Stimulated activated CD4-positive, alpha-beta T cell treated with anti-CD3 and anti-CD28 coated beads, Interleukin-2, amount 100 ng/mL, for 4 hours (primary cell): Measurements from ENCODE around the gene XYLT1.

Source experiments
- DNase-seq: peaks from one replicate; pipeline ENCODE4 v3.0.0-alpha.2; 2020; ENCODE audit warnings: low read depth

The XYLT1 gene

DNA sequence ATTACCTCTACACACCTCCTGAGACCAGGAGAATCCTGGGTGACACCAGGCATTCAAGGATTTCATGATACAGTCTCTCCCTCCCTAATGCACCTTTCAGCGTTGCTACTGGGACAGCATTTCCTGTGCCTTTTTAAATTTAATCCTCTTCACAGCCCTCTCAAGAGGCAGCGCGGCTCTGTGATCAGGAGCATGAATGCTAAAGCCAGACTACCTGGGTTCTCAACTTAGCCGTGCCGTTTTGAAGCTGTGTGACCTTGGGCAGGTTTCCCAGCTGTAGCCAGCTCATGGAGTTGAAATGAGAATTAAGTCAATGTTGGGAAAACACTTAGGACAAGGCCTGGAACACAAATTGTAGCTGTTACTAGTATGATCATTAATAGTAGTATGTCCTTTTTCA, 191.8 kb downstream of the XYLT1 start:
- DNase-seq: no peak

DNA sequence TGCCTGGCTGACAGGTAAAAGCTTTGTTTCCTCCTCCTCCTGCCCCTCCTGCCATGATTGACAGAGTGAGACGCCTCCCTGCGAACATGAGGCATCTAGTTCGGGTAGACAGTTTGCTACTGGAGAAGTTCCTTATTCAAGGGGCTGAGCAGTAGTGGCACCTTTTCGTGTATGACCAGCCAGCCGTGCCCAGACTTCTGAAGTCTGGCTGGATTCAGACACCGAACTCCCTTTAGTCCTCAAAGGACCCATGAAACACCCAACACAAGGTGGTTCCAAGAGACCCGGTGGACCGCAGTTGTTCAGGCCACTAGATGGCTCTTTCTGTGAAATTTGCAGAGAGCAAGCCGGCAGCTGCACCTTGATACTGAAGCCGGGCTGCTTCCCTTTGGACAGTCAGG, 192.8 kb downstream of the XYLT1 start:
- no peak for DNase-seq

DNA sequence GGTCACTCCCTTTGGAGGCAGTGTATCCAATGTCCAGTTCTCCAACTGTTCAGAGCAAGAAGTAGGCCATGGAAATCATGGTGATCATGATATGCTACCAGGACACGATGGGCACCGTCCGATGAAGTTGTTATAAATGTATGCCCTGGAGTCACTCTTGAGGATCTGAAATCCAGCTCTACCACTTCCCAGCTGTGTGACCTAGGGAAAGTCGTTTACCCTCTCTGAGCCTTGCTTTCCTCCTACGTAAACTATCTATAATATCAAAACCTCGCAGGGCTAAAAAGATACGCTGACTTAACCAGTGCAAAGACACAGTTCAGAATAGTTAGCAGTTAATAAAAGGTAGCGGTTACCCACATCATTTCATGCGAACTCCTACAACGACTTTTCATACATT, 194.2 kb downstream of the XYLT1 start:
- DNase-seq: no peak

DNA sequence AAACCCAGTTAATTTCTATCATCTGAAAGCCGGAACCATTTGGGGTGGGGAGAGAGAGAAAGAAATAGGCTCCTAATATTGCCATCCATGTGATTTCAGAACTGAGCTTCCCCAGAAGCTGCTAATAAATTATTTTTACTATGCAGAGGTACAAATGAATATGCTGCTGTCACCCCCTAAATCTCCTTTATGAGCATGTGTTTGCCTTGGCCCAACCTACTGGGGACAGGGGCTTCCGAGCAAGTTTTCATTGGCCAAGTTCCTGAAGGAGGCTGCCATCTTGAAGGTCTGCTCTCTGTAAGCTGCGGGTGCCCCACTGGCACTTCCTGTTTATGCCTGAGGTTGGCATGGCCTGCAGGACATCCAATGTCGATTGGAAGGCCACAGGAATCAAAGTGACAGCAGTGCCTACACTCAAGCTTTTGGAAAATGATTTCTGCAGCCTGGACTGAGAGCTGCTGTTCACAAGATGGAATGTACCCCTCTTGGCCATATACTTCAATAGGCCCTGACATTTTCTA, 194.7 kb downstream of the XYLT1 start:
- no peak for DNase-seq

DNA sequence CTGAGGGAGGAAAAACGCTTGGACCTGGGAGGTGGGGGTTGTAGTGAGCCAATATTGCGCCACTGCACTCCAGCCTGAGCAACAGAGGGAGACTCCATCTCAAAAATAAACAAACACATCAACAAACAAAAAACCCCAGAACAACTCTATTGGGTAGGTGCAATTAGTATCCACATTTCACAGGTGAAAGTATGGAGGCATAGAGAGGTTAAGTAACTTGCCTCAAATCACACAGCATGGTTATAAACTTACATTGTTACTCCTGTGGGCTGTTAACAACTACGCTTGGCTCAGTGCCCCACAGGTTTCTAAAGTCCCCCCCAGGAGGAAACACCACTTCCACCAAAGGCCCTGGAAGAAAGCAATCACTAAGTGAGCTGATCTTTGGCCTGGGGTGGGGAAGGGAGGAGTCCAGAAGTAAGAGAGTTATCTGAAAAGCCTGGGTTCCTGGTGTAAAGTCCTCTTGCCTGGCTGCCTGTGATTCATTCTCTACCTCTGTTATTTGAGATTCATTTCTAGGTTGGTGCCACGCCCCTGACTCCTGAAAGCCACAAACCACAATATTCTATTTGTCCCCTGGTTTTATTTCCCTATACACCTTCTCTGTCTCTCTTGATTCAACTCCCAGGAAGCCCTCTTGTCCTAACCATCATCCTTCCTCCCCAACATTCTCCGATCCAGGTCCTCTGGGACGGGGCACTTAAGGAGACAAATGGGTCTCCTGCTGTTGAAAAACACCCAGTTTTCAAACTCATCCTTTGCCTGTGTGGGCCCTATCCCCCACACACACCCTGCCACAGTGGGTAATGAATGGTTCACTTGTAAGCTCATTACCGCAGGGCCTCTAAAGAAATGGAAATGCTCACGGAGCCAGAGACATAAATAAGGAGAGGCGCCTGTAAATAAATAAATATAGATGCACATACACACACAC, 195.4 kb downstream of the XYLT1 start:
- DNase-seq: no peak

DNA sequence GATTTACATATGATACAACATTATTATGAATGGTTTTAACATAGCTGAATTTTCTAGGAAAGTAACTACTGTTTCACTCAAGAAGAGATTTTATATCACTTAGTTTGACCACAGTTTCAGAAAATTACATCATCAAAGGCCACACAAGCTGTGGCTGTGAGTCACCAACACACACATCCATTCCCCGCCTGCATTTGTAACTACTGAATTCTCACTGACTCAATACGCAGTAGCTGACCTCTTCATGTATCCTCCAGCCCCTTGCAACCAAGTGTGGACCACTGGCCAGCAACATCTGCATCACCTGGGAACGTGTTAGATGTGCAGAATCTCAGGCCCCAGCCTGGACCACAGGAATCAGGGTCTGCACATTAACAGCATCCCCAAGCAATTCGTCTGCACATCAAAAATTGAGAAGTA, 197.6 kb downstream of the XYLT1 start:
- DNase-seq: peak; percentile 12

DNA sequence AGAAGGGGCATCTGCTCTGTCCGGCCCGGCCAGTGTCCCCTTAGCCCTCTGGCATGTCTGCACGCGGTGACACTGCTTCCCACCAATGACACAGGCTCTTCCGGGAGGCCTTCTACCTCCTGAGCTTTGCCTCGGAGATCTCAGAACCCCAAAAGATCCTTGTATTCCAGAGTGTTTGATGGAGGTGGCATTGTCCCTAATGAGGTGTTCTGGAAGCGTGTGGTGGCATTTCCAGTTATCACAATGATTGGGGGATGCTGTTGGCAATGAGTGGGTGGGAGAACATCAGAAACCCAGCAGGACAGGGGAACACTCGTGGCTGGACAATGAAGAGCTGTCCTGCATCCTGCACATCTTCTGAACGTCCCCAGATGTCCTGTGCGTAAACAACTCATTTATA, 198.0 kb downstream of the XYLT1 start:
- DNase-seq: no peak

DNA sequence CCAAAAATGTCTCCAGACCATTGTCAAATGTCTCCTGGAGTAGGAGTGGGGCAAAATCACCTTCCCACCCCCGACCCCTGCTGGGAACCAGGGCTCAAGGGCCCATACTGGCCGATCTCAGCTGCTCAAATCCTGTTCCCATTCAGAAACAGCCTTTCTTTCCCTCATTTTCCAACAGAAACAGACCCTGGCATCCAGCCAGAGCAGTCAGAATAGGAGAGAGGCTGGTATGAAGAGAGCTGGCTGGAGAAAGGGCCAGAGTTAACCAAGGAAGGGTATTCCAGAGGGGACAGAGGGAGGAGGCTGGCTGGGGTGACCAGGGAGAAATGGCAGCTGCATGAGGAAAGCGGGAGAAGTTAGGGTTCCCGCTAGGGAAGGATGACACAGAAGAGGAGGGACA, 199.1 kb downstream of the XYLT1 start:
- DNase-seq: no peak

DNA sequence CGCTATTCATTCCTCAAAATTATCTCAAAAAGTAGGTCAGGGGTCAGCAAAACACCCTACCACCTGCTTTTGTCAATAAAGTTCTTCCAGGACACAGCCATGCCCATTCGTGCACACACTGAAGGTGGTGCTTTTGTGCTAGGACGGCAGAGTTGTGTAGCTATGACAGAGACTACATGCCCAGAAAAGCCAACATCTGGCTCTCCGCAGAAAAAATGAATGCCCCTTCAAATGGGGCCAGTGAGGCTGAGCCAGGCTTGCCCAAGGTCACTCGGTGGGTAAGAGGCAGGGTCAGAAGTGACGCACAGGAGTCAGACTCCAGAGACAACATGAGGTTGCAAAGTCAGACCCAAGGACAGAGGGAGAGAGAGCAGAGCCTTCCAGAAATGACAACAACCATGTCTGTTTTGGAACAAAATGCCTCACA, 200.1 kb downstream of the XYLT1 start:
- DNase-seq: no peak

DNA sequence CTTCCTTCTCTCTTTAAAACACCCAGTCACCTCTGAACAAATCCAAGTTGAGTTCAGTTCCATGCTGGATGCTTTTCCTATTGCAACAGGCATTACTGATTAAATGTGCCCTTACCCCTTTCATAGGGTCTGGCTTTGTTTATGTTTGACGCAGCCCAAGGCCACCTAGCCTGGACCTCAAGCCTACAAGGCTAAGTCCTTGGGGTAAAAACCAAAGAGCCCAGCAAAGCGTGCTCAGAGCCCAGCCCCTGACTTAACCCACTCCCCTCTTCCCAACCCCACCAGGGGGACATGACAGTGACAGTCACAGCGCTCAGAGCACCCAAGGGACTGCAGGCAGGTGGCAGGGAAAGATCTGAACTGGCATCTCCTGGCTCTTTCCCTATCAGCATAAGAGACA, 200.6 kb downstream of the XYLT1 start:
- DNase-seq: no peak

DNA sequence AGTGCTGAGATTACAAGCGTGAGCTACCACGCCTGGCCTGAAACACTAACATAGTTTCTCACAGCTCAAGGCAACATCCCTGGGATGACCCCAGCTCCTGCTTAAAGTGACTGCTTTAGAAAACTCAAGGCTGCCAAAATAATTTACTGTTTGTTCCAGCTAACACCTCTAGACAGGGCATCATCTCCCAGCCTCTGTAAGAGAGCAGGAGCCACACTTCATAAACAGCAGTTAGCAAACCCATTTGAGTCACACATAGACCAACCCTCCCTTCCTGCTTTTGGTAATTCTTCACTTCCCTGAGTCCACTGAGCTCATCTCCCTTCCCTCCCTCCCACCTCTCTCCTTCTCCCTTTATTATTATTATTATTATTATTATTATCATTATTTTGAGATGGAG, 201.3 kb downstream of the XYLT1 start:
- DNase-seq: no peak

DNA sequence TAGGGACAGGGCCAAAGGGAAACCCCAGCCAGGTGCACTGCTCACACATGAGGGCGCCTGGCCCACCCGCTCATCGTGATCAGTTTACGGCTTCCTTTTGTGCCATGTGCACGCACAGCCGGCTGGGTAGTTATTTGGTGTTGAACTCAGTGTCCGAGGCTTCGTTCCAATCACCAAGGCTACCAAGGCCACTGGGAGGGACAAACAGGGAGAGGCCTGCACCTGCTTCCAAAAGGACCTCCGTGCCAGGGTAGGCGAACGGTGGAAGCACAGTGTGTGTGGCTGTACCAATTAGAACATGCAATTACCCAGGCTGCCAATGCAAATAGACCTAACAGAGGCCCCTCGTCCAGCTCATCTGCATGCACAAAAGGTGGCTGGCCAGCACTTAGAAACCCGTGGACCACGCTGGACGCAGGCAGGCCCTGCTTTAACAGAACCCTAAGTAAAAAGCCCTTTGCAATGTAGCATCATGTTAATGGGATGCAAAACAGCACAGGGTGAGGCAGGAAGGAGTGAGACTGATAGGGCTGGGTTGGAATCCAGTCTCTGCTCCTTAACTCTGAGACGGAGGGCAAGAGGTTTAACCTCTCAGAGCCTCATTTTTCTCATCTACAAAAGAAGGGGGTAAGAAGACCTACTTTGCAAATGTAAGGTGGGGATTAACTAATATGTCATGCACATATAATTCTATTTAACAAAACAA, 204.0 kb downstream of the XYLT1 start:
- DNase-seq: no peak

DNA sequence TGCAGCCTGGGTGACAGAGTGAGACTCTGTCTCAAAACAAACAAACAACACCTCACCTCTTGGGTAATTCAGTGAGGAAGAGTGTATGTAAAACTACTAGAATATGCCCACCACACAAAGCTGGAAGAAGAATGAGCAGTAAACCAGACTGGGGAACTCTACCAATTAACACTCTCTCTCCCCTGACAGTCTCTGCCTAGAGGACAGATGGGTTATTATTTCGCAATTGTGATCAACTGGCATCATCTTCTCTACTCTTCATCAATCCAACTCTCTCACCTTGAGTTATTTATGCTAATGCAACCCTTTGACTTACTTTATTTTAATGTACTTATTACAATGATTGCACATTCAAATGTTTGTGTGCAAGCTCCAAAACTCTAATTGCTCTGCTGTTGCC, 205.6 kb downstream of the XYLT1 start:
- no peak for DNase-seq

DNA sequence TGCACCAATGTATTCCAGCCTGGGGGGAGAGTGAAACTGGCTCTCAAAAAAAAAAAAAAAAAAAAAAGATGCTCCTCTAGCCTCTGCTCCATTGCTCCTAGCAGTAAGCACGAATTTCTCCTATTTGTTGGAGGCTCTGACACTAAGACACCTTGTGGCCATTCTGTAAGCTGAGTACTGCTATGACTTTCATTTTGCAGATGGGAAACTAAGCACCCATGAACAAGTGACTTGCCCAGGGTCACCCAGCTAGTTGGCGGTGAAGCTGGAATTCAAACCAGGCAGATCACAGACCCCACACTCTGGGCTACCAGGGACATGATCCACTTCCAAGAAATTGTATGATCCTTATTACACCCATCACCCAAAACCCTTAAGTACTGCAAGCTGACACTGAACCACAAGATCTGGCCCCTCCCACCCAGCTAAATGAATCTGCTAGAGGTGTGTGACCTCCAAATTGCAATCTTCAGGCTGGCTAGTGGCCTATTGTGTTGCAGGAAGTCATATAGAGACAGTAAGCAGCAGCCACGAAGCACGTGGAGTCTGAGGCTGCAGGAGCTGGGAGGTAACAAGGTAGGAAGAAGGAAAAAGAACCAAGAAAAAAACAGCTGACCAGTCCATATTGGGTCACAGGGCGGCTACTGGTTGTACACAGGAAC, 209.4 kb downstream of the XYLT1 start:
- DNase-seq: no peak

DNA sequence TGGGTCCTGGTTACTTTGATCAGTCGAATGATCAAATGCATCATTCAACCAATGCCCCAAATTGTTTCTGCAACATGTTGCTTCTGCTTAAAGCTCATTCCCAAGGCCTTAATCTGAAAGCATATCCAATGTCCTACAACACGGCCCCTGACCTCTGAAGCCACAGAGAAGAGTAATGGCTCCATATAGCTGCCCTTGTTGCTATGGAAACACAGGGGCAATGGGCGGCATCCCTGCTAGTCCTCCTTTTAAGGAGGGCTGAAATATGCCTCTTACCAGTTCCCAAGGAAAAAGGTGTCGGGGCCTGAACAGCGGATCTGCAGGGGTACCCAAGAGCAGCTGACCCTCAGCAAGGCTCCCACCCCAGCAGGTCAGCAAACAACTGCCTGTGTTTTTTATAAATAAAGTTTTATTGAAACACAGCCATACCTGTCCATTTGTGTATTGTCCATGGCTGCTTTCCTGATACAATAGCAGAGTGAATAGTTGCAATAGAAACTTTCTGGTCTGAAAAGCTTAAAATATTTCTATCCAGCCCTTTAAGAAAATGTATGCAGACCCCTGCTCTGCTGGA, 210.4 kb downstream of the XYLT1 start:
- DNase-seq: no peak

DNA sequence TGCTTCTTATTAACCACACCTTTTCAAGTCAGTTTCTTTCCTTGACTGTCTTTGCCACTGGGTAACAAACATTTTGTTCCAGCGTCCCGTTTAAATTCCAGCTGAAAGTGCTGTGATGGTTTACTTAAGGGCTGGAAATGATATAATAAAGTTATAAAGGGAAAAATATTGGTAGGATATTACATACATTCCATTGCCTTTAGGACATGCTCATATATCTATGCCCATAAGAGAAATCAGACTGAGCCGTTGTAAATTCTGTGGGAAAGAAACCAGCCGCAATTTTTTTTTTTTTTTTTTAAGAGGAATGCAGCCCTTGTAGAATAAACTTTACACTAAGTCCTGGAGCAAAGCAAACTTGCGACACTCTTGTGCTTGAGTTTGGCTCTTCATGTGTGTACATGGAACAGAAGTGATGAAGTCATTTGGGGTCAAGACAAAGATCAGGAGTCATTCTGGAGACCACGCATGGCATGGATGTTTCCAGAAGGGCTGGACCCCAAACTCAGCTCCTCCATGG, 210.9 kb downstream of the XYLT1 start:
- no peak for DNase-seq

DNA sequence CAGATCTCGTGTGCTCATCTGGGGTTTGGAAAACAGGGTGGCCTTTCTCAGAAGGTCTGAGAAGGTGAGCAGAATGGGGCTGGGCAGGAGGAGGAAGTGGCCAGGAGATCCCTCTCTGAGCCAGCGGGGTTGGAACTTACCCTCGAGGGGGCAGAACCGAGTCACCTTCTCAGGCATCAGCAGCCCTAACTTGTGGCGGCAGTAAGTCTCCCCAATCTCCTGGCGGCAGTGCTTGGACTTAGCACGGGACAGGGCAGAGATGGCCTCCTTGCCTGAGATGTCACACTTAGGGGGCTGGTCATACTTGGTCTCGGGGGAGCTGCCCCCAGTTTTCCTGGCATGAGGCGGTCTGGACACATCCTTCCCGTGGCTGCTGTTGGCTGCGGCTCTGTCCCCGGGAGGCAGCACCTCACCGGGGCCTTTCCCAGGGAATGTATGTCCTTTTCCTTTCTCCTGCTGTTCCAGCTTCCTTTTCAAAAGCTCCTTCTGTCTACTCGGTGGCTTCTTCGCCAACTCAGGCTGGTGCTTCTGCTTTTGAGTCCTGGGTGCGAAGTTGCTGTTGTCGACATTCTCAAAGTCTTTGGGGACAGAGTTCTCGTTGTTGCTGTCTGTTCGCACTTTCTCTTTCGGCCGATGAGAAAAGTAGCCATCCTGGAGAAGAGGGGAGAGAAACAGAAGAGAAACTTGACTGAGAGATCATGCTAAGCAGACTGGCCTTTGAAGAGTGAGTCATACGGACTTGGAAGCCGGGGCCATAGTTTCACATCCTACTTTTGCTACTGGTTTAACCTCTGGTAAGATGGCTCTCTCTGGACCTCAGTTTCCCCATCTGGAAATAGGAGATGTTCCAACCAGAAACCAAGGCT, 211.7 kb downstream of the XYLT1 start:
- DNase-seq: no peak

DNA sequence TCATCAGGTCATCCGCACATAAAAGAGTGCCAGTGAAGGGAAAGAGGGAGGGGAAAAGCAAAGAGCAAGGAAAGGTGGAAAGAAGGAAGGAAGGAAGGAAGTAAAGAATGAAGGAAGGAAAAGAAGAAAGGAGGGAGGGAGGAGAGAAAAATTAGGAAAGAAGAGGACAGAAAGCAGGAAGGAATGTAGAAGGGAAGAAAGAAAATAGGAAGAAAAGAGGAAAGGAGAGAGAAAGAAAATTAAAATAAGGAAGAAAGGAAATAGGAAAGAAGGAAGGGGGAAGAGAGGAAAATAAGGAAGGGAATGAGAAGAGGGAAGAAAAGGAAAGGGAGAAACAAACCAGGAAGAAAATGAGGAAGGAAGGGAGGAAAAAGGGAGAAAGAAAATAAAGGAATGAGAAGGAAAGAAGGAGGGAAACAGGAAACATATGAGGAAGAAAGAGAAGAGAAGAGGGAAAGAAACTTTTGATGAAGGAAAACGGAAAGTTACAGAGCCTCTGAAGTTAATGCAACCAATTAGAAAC, 212.6 kb downstream of the XYLT1 start:
- no peak for DNase-seq

DNA sequence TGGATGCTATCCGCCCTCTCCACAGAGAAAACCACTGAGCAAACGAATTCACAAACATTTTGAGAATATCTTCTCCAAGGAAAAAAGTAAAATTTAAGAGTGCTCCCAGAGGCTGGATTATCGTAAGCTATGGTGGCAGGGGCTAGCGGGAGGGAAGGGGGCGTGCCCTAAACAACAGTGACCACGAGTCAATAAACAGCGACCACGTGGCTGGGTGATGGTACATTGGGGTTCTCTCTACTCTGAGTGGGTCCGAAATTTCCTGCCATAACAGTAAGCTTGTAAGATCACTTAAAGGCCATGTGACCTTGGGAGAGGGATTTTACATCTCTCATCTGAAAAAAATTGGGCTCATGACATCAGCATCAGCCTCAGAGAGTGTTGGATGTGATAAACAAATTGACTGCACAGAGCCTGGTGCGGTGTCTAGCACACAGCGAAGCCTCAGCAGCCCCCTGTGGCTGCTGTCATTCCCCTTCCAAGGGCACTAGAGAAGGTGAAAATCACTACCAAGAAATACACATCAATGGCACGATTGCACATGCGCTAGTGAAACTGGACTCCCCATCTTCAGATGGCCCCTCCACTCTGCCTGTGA, 213.2 kb downstream of the XYLT1 start:
- no peak for DNase-seq

DNA sequence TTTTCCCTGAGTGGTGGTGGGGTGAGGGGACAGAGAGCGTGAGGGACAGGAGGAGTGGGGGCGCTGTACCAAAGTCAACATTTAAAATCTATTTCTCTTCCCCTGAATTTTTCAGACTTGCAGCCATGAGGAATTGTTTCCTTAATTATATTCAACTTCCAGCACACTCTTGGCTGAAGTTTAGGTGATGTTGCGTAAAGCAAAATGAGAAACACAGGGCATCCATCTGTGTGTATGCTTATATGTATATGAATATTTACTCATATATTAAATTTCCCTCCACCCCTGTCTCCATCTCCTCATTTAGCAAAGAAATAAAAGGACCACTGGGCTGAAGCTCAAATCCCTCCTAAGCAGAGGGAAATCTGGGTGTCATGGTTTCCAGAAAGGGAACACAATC, 218.1 kb downstream of the XYLT1 start:
- no peak for DNase-seq
